HG03060 (cell line): Measurements from ENCODE around the gene ZC3H6.
A peak's percentile ranks its signal among the peaks of the same experiment; 100 is the strongest.

Experiments
- ATAC-seq: cut with Tn5 transposase; IDR thresholded peaks from one replicate; pipeline ENCODE4 v1.9.1; 2021; ENCODE audit warnings: low read depth, moderate number of reproducible peaks; ENCODE audit not compliant: unreplicated experiment

ZC3H6 gene, protein sequence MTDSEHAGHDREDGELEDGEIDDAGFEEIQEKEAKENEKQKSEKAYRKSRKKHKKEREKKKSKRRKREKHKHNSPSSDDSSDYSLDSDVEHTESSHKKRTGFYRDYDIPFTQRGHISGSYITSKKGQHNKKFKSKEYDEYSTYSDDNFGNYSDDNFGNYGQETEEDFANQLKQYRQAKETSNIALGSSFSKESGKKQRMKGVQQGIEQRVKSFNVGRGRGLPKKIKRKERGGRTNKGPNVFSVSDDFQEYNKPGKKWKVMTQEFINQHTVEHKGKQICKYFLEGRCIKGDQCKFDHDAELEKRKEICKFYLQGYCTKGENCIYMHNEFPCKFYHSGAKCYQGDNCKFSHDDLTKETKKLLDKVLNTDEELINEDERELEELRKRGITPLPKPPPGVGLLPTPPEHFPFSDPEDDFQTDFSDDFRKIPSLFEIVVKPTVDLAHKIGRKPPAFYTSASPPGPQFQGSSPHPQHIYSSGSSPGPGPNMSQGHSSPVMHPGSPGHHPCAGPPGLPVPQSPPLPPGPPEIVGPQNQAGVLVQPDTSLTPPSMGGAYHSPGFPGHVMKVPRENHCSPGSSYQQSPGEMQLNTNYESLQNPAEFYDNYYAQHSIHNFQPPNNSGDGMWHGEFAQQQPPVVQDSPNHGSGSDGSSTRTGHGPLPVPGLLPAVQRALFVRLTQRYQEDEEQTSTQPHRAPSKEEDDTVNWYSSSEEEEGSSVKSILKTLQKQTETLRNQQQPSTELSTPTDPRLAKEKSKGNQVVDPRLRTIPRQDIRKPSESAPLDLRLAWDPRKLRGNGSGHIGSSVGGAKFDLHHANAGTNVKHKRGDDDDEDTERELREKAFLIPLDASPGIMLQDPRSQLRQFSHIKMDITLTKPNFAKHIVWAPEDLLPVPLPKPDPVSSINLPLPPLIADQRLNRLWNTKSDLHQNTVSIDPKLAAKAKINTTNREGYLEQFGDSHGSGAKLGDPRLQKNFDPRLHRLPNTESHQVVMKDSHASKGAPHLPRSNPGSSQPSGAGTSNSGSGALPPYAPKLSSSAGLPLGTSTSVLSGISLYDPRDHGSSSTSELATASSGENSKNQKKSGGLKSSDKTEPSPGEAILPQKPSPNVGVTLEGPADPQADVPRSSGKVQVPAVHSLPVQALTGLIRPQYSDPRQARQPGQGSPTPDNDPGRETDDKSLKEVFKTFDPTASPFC

DNA sequence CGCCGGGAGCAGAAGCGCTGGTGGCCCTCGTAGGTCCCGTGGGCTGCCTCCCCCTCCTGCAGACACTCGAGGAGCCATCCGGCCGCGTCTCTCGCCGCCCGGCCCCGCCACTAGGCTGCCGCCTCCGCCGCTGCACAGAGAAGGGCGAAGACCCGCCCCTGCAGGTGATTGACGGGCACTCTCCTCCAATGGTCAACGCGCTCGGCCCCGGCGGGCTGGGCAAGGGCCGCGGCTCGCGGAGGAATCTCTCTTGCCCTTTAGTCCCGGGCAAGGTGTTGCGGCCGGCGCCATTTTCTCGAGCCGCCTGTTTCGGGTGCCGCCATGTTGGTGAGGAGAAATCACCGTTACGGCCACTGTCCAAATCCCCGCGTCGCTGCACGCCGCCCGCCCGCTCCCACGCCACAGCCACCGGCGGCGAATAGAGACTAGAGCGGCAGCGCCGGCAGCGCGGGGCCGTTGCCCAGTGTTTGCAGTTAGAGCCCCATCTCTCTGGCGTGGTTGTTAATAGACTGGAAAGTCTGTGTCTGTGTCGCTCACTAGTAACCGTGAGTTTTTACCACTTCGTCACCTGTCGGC is at the start of gene ZC3H6:
Gene ZC3H6, plus strand, starts transcription at position 287 of the 576 bp plus-strand sequence. CDS start 398 bp downstream, outside the sequence.
- ATAC-seq, result peak; percentile 82

DNA sequence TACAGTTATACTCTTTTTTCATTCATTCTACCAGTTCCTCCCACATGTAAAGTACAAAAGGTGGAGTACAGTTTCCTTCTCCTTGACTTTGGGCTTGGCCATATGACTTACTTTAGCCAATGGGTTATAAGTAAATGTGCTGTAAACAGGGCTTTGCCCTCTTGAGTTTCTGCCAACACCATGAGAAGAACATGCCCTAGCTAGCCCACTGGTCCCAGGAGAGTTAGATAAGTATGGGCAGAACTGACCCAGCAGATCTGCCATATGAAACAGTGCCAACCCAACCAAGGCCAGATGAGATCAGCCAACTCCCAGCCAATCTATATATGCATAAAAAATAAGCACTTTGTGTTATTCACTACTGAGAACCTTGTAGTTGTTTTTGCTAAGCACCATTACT is 46.0 kb upstream of the ZC3H6 start:
- ATAC-seq, result no peak

DNA sequence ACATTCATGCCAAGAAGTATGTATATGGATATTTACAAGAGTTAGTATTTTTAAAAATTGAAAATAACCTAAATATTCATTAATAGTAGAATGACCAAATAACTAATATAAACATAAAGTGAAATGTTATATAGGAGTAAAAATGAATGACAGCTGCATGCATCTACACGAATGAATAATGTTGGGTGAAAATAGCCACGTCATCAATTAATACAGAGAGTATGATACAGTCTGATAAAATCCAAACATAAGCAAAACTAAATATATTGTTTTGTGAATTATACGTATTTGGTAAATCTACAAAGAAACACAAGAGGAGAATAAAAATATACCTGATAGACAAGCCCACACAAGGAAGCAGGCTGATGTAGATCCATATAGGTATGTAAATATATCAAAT is 45.0 kb upstream of the ZC3H6 start:
- ATAC-seq, result no peak

DNA sequence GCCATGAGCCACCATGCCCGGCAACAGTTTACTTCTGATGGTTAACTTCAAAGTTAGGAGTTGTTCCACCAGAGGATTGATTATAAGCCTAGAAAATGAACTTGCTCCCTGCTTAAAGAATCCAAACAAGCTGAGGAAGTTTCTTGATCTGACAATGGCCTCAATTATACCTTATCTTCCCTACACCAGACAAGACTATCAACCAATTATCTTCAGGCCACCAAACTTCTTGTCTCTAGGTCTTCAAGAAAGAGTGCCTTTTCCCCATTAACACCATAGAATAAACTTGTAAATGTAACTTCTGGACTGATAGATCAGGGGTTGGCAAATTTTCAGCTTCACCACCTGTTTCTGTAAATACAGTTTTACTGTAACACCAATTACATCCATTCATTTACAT is 35.5 kb upstream of the ZC3H6 start:
- no peak for ATAC-seq

DNA sequence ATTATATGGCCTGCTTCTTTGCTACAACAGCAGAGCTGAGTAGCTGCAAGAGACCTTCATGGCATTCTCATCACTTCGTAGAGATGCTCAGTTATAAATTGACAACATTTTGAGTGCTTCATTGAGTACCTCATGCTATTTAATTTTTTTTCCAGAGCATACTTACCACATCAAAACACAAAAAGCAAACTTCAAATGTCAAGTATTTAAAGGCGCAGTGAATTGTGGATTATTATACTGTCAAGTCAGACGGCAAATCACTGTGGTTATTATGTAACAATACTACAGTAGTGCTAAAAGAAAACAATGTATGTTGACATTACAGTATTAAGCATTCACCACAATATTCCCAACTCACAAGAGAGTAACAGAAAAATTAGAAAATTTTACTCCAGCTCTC is 33.0 kb upstream of the ZC3H6 start:
- no peak for ATAC-seq

DNA sequence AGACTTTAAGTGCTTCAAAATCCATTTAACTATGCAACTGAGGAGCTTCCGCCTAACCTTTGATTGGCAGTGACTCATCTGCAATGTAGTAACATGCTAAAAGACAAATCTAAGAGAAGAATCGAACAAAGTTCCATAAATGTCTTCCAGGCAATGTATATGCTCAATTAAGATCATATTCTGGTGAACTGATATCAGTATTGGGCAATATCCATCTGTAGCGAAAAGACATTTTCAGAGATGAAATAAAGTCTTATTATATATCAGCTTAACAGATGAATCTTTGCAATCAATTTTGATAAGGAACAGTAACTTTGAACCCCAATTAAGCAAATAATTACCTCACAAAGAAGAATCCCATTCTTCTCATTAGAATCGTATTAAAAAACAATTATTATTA is 32.2 kb upstream of the ZC3H6 start:
- ATAC-seq, result no peak

DNA sequence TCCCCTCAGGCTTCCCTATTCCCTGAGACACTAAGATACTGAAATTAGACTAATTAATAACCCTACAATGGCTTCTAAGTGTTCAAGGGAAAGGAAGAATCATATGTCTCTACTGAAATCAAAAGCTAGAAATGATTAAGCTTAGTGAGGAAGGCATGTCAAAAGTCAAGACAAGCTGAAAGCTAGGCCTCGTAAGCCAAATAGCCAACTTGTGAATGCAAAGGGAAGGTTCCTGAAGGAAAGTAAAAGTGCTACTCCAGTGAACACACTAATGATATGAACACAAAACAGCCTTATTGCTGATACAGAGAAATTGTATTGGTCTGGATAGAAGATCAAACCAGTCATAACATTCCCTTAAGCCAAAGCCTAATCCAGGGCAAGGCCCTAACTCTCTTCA is 30.5 kb upstream of the ZC3H6 start:
- no peak for ATAC-seq

DNA sequence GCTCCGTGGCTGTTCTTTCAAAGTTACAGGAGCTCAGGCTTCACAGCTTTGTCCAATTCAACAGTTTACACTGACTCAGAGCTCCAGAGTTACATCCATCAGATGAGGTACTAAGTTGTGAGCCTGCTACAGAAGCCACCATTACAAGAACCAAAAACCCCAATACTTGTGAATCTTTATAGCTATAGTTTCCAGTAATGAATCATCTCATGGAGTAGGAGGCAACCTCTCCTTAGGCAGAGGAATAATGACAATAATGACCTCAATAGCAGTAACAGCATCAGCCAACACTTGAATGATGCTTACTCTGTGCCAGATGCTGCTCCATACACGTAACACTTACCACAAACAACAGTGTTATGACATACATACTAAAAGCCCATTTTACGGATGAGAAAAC is 24.1 kb upstream of the ZC3H6 start:
- no peak for ATAC-seq

DNA sequence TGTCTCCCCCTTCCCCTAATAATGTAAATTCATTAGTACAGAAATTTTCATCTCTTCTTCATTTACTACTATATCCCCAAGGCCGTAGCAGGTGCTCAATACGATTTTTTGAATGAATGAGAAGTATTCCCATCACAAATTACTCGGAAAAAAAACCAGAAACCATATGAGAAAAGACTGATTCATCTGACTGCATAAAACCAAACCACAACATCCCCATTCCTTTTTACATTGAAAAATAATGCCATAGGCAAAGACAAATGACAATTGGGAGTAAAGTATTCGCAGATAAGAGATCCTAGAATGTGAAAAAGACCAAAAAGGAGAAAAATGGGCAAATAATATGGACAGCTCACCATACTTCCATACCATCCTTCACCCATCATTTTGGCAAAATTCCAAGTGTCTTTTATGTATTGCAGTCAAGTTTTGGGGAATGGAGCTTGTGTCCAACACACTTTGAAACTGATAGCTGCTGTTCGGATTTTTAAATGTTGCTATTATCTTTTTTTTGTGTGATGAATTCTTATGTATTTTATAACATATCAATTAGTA is 22.1 kb upstream of the ZC3H6 start:
- no peak for ATAC-seq

DNA sequence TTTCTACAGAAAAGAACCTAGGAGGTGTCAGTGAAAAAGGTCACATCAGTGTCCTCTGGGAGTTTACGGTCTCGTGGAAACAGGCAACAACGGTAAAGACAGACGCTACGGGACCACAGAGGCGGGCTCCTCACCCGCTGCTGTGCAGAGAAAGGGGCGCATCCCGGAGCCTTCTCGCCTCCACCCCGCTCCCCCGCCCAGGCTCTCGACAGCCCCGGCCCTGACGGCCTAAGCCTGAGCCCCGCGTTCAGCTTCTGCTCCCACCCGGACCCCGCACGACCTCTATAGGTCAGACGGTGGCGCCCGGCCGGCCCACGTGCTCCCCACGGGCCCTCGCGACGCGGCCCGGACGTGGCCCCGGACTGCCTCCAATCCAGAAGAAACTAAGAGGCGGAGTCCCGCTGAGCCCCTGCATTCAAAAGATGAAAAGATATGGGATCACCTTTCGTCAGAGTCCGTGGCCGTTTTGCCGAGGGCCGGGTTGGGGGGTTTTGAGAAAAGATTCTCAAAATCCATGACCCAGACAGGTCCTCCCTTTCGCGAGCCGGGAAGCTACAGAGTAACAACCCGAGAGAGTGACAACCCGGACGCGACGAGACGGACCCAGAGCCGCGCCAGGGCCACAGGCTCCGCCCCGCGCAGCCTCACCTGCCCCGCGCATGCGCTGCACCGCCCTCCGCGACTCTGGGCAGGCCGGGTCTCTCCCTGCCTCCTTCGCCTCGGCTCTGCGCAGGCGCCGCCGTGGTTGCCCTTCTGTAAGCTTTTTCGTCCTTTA is 20.7 kb upstream of the ZC3H6 start, which contains the start of gene ZC3H8:
Gene ZC3H8, minus strand, starts transcription at position 577 of the 775 bp plus-strand sequence. Its CDS starts 61 bp downstream, at position 516.
- peak; percentile 58 for ATAC-seq

DNA sequence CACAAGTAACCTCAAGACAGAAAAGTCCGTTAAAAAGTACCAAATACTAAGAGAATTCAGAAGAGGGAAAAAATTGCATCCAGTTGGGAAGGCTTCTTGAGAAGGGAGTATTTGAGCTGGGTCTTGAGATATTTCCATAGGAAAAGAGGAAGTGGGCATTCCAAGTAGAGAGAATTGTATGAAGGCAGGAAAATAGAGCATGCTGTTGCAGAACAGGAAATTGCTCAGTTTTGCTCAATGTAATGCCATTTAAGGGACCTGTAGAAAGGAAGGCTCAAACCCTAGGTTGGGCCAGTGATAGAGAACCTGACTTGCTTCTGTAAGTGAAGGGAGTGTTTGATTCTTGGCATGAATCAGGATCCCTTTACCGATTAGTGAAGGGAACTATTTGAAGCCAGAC is 19.5 kb upstream of the ZC3H6 start:
- no peak for ATAC-seq

DNA sequence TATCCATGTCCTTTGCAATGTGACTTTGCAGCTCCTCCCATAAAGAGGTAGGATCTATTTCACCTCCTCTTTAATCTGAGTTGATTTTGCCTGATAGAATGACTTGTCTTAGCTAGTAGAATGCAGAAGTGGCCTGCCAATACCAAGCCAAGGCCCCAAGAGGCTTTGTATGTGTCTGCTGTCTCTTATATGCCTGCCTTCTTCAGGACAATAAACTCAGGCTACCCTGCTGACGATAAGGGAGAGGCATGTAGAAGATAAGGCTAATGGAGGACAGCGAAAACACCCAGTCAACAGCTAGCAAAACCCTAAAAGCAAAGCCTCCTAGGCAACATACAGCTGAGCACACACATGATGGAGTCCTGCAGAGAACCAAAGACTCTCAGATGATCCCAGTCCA is 18.7 kb upstream of the ZC3H6 start:
- ATAC-seq, result no peak

DNA sequence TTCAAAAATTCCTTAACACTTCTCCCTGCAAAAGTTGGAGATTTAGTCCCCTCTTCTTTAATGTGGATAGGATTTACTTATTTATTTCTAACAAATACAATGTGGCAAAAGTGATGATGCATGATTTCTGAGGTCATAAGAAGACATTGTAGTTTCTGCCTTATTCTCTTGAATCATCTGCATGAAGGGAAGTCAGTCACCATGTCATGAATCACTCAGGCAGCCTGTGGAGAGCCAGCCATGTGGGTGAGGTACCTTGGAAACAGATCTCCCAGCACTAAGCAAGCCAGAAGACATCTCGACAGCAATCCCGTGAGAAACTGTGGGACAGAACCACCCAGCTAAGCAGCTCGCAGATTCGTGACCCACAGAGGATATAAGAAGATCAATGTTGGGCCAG is 17.8 kb upstream of the ZC3H6 start:
- ATAC-seq, result no peak

DNA sequence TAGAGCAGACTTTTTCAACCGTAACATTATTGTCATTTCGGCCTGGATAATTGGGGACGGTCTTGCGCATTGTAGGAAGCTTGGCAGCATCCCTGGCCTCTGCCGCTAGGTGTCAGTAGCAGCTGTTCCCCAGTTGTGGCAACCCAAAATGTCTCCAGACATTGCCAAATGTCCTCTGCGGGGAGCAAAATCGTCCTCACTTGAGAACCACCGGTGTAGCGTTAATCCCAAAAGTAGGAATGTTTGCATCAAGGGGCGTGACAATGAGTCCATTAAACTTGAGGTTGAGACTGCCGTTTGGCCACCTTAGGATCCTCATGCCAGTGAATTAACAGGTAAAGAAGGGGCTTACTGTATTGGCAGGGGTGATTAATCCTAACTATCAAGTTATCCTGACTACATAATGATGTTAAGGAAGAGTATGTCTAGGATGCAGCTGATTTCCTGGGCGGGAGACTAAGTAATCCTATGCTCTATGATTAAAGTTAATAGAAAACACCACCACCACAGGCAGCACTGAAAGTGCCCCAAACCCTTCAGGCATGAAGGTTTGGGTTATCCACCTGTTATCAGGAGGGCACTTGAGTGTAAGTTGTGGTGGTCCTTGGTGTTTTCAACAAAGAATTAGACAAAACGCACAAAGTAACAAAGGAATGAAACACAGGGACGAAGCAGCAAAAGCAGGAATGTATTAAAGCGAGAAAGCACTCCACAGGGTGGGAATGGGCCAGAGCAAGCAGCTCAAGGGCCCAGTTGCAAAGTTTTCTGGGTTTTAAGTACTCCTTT is 15.7 kb upstream of the ZC3H6 start:
- ATAC-seq, result no peak

DNA sequence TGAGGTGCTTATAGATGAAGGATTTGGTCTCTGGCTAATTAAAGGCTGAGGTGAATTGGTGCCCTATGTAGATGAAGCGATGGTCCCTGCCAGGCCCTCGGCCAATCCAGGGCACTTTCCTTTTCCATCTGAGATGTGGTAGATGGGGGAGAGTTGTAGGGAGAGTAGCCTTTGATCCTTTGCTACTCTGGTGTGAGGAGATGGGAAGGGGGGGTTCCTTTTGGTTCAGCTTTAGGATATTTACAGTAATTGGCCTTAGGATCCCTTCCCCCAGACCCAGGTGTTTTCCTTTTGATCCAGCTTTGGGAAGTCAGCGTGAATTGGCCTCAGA is 15.1 kb upstream of the ZC3H6 start:
- ATAC-seq, result no peak

DNA sequence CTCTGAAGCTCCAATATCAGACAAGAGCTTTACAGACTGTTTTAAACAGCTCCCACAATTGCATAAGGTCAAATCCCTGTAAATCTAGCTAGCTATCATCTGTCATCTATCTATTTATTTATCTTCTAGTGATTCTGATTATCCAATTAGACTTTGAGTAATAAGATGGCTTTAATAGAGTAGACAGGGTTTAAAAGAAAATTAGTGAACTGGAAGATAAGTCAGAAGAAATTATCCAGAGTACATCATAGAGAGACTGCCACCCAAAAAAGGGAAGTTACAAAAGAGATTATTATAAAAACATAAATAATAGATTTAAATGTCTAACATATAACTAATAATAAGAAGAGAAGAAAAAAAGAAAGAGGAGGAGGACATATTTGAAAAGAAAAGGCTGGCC is 12.5 kb upstream of the ZC3H6 start:
- no peak for ATAC-seq

DNA sequence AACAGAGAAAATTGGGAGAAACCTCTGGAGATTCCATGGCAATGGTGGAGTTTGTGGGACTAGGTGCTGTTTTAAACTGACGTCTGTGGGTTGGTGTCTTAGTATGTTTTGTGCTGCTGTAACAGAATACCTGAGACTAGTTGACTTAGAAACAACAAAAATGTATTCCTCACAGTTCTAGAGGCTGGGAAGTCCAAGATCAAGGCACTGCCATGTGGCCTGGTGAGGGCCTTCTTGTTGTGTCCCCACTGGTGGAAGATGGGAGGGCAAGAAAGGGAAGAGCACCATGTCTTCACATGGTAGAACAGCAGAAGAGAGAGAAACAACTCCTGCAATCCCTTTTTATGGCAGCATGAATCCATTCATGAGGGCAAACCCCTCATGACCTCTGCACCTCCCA is 6.8 kb upstream of the ZC3H6 start:
- ATAC-seq, result no peak

DNA sequence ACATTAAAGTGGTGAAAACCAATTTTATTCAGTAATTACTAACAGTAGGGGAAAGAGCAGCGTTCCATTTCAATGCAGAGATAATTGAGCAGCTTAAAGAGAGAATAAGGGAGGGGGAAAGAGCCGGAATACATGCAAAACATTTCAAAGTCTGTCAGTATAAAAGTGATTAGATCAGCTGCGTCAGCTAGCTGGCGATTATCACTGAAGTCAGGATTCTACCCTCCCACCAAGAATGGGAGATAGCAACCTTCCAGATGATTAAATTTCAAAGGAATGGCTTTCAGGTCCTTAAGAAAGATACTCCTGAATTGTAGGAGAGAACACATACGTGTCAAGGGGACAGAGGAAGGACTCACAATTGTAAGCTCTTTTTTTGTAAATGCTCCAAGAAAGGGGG is 2.7 kb upstream of the ZC3H6 start:
- ATAC-seq, result no peak

DNA sequence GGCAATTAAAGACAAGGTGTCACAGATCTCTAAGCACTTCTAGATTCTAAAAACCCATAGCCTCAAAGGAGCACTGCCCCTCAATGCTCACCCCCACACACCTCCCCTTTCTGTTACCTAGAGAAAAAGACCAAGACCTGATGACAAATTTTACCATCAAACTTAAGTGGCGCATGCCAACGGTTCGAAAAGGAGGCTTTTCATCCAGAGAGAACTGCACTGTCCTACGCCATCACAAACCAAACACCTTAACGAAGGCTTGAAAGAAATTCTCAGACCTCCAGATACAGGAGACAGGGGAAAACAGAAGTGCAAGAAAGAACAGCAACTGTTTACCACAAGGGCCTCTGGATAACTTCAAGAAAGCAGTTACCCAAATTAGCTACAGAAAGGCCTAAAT is 2.0 kb upstream of the ZC3H6 start:
- no peak for ATAC-seq
